H1 (cell line): ENCODE results near the gene ACAT2. TPM values are rescaled to one million over a fixed set of nuclear protein-coding genes. Genes with fewer than 3 reads are reported as not detected.

Experiments used
- CHD1 ChIP-seq: IDR thresholded peaks from 2 replicates; pipeline ENCODE4 v1.6.1; 2012; ENCODE audit warnings: low read depth, low read length, improper control_type of control experiment
- CREB1 ChIP-seq: IDR thresholded peaks from 2 replicates; pipeline ENCODE4 v1.6.1; 2012; ENCODE audit warnings: inconsistent platforms
- MAFK ChIP-seq: IDR thresholded peaks from 2 replicates; pipeline ENCODE4 v1.6.1; 2012; ENCODE audit warnings: low read depth, mild to moderate bottlenecking, improper control_type of control experiment, low read length
- NANOG ChIP-seq: IDR thresholded peaks from 2 replicates; pipeline ENCODE4 v1.6.1; 2011; ENCODE audit warnings: low read length, low read depth, mild to moderate bottlenecking, inconsistent platforms; ENCODE audit not compliant: insufficient read depth, poor library complexity, severe bottlenecking
- SP1 ChIP-seq: IDR thresholded peaks from 2 replicates; pipeline ENCODE4 v1.6.1; 2011; ENCODE audit warnings: low read depth, low read length
- polyA plus RNA-seq, 7 experiments: library from polyadenylated mRNA; depleted of rRNA in 3 of 7; stranded (reverse) in 5 of 7; unstranded in 2 of 7; fragments of >200 nt in 5 of 7; fragments of 200-250 nt in 2 of 7; gene quantifications; 1 replicate in 5 of 7; 2 replicates in 1 of 7; 4 replicates in 1 of 7; pipeline versions ENCODE4 v1.2.1 to v1.2.3, GENCODE V29; 2011 to 2013; ENCODE audit warnings: missing spikeins in 2 of 7, mixed read lengths in 2 of 7
- total RNA-seq: library from RNA; stranded (reverse); fragmentation: NEBNext Ultra II Directional; extraction: Animal tissue kit (Norgen Biotek cat#: 25700); gene quantifications from 2 replicates; pipeline ENCODE4 v1.2.1, GENCODE V29; 2021

The ACAT2 gene
- total and polyA plus RNA-seq, 2 of the 8 experiments (the other 6 are each of a cell fraction or from before 2014, with no cell fraction given) = 61.6 to 166 TPM

DNA sequence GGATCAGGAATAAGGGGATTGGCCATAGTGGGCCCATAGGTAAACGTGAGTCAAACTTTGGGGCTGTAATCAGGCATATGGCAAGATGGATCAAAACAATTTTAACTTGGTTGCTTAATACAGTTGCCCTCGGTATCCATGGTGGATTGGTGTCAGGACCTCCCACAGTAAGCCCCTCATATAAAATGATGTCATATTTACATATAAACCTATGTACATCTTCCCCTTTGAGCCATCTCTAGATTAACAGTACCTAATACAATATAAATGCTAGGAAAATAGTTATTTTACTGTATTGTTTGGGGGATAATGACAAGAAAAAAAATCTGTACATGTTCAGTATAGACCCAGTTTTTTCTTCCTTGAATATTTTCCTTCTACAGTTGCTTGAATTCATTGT, 7.4 kb upstream of the ACAT2 start (continued):
- no peak for TF ChIP-seq MAFK
- TF ChIP-seq NANOG = no peak
- TF ChIP-seq CREB1 = no peak
- TF ChIP-seq SP1 = no peak
- TF ChIP-seq CHD1 = no peak
